ENCODE measurements around the gene C22orf42.
A peak's percentile ranks its signal among the peaks of the same experiment; 100 is the strongest.

The C22orf42 gene

GRCh38 chr22:32202539-32203180 is 43.6 kb upstream of the C22orf42 start:
- no peaks in the 10 kb centered on the region for H3K27me3 ChIP-seq (ENCODE audit: control insufficient read depth, insufficient read depth, low read length)

GRCh38 chr22:32202161-32202538 is 43.0 kb upstream of the C22orf42 start:
- no peak for TF ChIP-seq CTCF (IDR thresholded peaks at IDR 0.05)
- Histone ChIP-seq H3K4me1 (no peaks in the 10 kb centered on the region), H3K9ac (no peak overlapping the region), H3K79me2 (no peaks in the 10 kb centered on the region), H2AFZ (peak overlapping the region; percentile 29), H3K27ac (no peak overlapping the region), H3K27me3 (ENCODE audit: control insufficient read depth, insufficient read depth, low read length) (no peaks in the 10 kb centered on the region), H3K36me3 (ENCODE audit: control insufficient read depth, insufficient read depth, low read length) (no peaks in the 10 kb centered on the region), H3K4me2 (ENCODE audit: low read length) (no peak overlapping the region), H3K9me3 (ENCODE audit: control insufficient read depth, low read length) (no peaks in the 10 kb centered on the region), H3K4me3 (ENCODE audit: low read depth, low read length) (no peak overlapping the region)

More at GRCh38 chr22:32202539-32203180, 43.6 kb upstream of the C22orf42 start:
- H3K27ac ChIP-seq: no peak overlapping the region
- peak overlapping the region; percentile 29 for H2AFZ ChIP-seq
- no peaks in the 10 kb centered on the region for H3K9me3 ChIP-seq (ENCODE audit: control insufficient read depth, low read length)
- H3K79me2 ChIP-seq: no peaks in the 10 kb centered on the region
- no peaks in the 10 kb centered on the region for H3K4me1 ChIP-seq
- no peak overlapping the region for H3K9ac ChIP-seq
- TF ChIP-seq CTCF (IDR thresholded peaks at IDR 0.05): peak; percentile 32
- no peaks in the 10 kb centered on the region for H3K36me3 ChIP-seq (ENCODE audit: control insufficient read depth, insufficient read depth, low read length)
- H3K4me3 ChIP-seq (ENCODE audit: low read depth, low read length): no peak overlapping the region
- peak overlapping the region; percentile 36 for H3K4me2 ChIP-seq (ENCODE audit: low read length)

- Histone ChIP-seq H3K9ac (no peak overlapping the region), H3K4me1 (no peaks in the 10 kb centered on the region), H3K4me2 (ENCODE audit: low read length) (no peak overlapping the region), H2AFZ (no peak overlapping the region), H3K4me3 (ENCODE audit: low read depth, low read length) (no peak overlapping the region), H3K79me2 (no peaks in the 10 kb centered on the region), H3K9me3 (ENCODE audit: control insufficient read depth, low read length) (no peaks in the 10 kb centered on the region), H3K36me3 (ENCODE audit: control insufficient read depth, insufficient read depth, low read length) (no peaks in the 10 kb centered on the region), H3K27ac (no peak overlapping the region), H3K27me3 (ENCODE audit: control insufficient read depth, insufficient read depth, low read length) (no peaks in the 10 kb centered on the region)
- TF ChIP-seq CTCF (IDR thresholded peaks at IDR 0.05): no peak
Observed at GRCh38 chr22:32200752-32201151, 41.6 kb upstream of the C22orf42 start.

GRCh38 chr22:32199961-32200360 is 40.9 kb upstream of the C22orf42 start:
- H3K27me3 ChIP-seq (ENCODE audit: control insufficient read depth, insufficient read depth, low read length): no peaks in the 10 kb centered on the region

More at GRCh38 chr22:32199961-32200360, 40.9 kb upstream of the C22orf42 start:
- no peaks in the 10 kb centered on the region for H3K4me1 ChIP-seq
- H3K9ac ChIP-seq: no peak overlapping the region
- no peak overlapping the region for H2AFZ ChIP-seq
- TF ChIP-seq CTCF (IDR thresholded peaks at IDR 0.05): no peak
- H3K27ac ChIP-seq: no peak overlapping the region
- H3K4me2 ChIP-seq (ENCODE audit: low read length): no peak overlapping the region
- no peaks in the 10 kb centered on the region for H3K79me2 ChIP-seq
- no peaks in the 10 kb centered on the region for H3K9me3 ChIP-seq (ENCODE audit: control insufficient read depth, low read length)
- H3K36me3 ChIP-seq (ENCODE audit: control insufficient read depth, insufficient read depth, low read length): no peaks in the 10 kb centered on the region
- no peak overlapping the region for H3K4me3 ChIP-seq (ENCODE audit: low read depth, low read length)

Data from parathyroid adenoma (tissue), 2 donors.